ENCODE results near the gene TCF23. TPM values are rescaled to one million over a fixed set of nuclear protein-coding genes. Genes with fewer than 3 reads are reported as not detected.
"Not testable (repeated sequence)": the region's sequence is repeated elsewhere in the genome, so short reads cannot be mapped to it uniquely, and the experiment has no call there.

Gene TCF23
- total RNA-seq, 1 experiment from 2014 or later, result not detected

DNA sequence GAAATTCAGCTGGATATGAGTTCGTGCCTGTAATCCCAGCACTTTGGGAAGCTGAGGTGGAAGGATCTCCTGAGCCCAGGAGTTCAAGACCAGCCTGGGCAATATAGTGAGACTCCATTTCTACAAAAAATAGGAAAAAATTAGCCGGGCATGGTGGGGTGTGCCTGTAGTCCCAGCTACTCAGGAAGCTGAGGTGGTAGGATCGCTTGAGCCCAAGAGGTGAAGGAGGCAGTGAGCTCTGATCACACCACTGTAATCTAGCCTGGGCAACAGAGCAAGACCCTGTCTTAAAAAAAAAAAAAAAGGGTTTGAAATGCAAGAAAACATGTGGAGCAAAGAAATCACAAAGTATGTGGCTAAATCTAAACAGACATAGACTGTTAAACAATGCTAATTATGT lies 39.7 kb upstream of the TCF23 start:
- no peak overlapping the region for H2AFZ ChIP-seq (ENCODE audit: low read length)
- BruUV-seq (replicated peaks), result no TSS peak
- H3K9me2 ChIP-seq (replicated peaks; ENCODE audit: low read length), result no peaks in the 10 kb centered on the region
- H3K4me3 ChIP-seq (ENCODE audit: low read length), result no peak overlapping the region
- ATAC-seq (no peak), DNase-seq (no peak)
- POLR2A ChIA-PET (ENCODE audit: unreplicated experiment), result no interaction called here
- no peak overlapping the region for H3K9ac ChIP-seq (ENCODE audit: low read length)
- no peaks in the 10 kb centered on the region for H3K27me3 ChIP-seq (ENCODE audit: low read length)
- TF ChIP-seq, protein P1, sequence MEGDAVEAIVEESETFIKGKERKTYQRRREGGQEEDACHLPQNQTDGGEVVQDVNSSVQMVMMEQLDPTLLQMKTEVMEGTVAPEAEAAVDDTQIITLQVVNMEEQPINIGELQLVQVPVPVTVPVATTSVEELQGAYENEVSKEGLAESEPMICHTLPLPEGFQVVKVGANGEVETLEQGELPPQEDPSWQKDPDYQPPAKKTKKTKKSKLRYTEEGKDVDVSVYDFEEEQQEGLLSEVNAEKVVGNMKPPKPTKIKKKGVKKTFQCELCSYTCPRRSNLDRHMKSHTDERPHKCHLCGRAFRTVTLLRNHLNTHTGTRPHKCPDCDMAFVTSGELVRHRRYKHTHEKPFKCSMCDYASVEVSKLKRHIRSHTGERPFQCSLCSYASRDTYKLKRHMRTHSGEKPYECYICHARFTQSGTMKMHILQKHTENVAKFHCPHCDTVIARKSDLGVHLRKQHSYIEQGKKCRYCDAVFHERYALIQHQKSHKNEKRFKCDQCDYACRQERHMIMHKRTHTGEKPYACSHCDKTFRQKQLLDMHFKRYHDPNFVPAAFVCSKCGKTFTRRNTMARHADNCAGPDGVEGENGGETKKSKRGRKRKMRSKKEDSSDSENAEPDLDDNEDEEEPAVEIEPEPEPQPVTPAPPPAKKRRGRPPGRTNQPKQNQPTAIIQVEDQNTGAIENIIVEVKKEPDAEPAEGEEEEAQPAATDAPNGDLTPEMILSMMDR (conservative IDR thresholded peaks at IDR 0.05; ENCODE audit: low read depth, low read length), result no peak
- no peak for TF ChIP-seq EZH2 (IDR thresholded peaks at IDR 0.05; ENCODE audit: low read length, unreplicated experiment)
- no peaks in the 10 kb centered on the region for H3K79me2 ChIP-seq (ENCODE audit: low read length)
- H3K4me2 ChIP-seq (ENCODE audit: low read length), result no peak overlapping the region
- intact Hi-C loops (cut with micrococcal nuclease), result no loop called here
- no peaks in the 10 kb centered on the region for H3K9me3 ChIP-seq (ENCODE audit: low read length)
- CTCF ChIA-PET, result no interaction called here
- H3F3A ChIP-seq (ENCODE audit: low read length, unreplicated experiment), result no peaks in the 10 kb centered on the region
- H3K4me1 ChIP-seq (ENCODE audit: insufficient read depth, low read length), result no peaks in the 10 kb centered on the region
- no peaks in the 10 kb centered on the region for H3K36me3 ChIP-seq (ENCODE audit: low read depth, low read length)
- no peak overlapping the region for H3K27ac ChIP-seq (ENCODE audit: low read length)
- H4K20me1 ChIP-seq (ENCODE audit: low read length), result no peaks in the 10 kb centered on the region

DNA sequence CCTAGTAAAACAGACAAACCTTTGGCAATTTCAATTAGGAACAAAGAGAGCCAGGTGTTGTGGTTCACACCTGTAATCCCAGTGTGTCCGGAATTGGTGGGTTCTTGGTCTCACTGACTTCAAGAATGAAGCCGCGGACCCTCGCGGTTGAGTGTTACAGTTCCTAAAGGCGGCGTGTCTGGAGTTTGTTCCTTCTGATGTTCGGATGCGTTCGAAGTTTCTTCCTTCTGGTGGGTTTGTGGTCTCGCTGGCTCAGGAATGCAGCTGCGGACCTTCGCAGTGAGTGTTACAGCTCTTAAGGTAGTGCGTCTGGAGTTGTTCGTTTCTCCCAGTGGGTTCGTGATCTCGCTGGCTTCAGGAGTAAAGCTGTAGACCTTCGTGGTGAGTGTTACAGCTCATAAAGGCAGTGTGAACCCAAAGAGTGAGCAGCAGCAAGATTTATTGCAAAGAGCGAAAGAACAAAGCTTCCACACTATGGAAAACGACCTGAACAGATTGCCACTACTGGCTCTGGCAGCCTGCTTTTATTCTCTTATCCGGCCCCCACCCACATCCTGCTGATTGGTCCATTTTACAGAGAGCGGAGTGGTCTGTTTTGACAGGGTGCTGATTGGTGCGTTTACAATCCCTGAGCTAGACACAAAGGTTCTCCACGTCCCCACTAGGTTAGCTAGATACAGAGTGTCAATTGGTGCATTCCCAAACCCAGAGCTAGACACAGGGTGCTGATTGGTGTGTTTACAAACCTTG lies 38.0 kb upstream of the TCF23 start:
- H2AFZ ChIP-seq (ENCODE audit: low read length); POLR2A ChIA-PET (ENCODE audit: unreplicated experiment); H3K36me3 ChIP-seq (ENCODE audit: low read depth, low read length); H3K27ac ChIP-seq (ENCODE audit: low read length); H3K27me3 ChIP-seq (ENCODE audit: low read length); ATAC-seq; H3K4me1 ChIP-seq (ENCODE audit: insufficient read depth, low read length); H3K9ac ChIP-seq (ENCODE audit: low read length); H3K4me2 ChIP-seq (ENCODE audit: low read length); H3K79me2 ChIP-seq (ENCODE audit: low read length); H3K4me3 ChIP-seq (ENCODE audit: low read length); CTCF ChIA-PET; H3K9me2 ChIP-seq (replicated peaks; ENCODE audit: low read length); H3F3A ChIP-seq (ENCODE audit: low read length, unreplicated experiment); H3K9me3 ChIP-seq (ENCODE audit: low read length); H4K20me1 ChIP-seq (ENCODE audit: low read length); DNase-seq; BruUV-seq (replicated peaks); intact Hi-C loops (cut with micrococcal nuclease): not testable (repeated sequence)

DNA sequence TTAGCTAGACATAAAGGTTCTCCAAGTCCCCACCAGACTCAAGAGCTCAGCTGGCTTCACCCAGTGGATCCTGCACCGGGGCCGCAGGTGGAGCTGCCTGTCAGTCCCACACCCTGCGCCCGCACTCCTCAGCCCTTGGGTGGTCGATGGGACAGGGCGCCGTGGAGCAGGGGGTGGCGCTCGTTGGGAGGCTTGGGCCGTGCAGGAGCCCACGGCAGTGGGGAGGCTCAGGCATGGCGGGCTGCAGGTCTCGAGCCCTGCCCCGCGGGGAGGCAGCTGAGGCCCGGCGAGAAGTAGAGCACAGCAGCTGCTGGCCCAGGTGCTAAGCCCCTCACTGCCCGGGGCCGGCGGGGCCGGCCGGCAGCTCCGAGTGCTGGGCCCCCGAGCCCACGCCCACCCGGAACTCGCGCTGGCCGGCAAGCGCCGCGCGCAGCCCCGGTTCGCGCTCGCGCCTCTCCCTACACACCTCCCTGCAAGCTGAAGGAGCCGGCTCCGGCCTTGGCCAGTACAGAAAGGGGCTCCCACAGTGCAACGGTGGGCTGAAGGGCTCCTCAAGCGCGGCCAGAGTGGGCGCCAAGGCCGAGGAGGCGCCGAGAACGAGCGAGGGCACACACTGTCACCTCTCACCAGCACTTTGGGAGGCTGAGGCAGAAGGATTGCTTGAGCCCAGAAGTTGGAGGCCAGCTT lies 37.3 kb upstream of the TCF23 start:
- H2AFZ ChIP-seq (ENCODE audit: low read length); H3K9me3 ChIP-seq (ENCODE audit: low read length); H3K4me1 ChIP-seq (ENCODE audit: insufficient read depth, low read length); CTCF ChIA-PET; H4K20me1 ChIP-seq (ENCODE audit: low read length); H3K27me3 ChIP-seq (ENCODE audit: low read length); H3K27ac ChIP-seq (ENCODE audit: low read length); H3K36me3 ChIP-seq (ENCODE audit: low read depth, low read length); DNase-seq; H3F3A ChIP-seq (ENCODE audit: low read length, unreplicated experiment); ATAC-seq; BruUV-seq (replicated peaks); H3K4me3 ChIP-seq (ENCODE audit: low read length); H3K4me2 ChIP-seq (ENCODE audit: low read length); H3K9ac ChIP-seq (ENCODE audit: low read length); POLR2A ChIA-PET (ENCODE audit: unreplicated experiment); intact Hi-C loops (cut with micrococcal nuclease); H3K79me2 ChIP-seq (ENCODE audit: low read length); H3K9me2 ChIP-seq (replicated peaks; ENCODE audit: low read length): not testable (repeated sequence)

DNA sequence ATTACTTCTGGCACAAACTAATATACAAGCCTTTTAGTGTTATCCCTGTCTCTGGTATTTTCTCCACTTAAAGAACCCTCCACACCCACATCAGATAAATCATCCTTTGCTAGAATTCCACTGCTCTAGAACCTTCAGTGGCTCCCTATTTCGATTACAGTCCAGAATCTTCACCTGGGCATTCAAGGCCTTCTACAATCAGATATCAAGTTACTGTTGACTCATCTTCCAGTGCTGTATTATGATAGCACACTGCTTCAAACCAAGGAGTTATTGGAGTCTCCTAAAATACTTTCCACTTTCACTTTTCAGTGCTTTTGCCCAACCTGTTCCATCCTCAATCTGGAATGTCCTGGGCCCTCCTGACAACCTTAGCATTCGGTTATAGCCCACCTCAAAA lies 33.3 kb upstream of the TCF23 start:
- ATAC-seq (no peak), DNase-seq (peak; percentile 26)
- POLR2A ChIA-PET (ENCODE audit: unreplicated experiment), result interaction anchor here (0.6 kb wide), 1 partner anchor 132 kb away, joined by 3 read pairs; no protein-coding TSS in a partner anchor
- no TSS peak for BruUV-seq (replicated peaks)
- H3K9ac ChIP-seq (ENCODE audit: low read length), result no peak overlapping the region
- CTCF ChIA-PET, result no interaction called here
- no peak overlapping the region for H3K4me3 ChIP-seq (ENCODE audit: low read length)
- intact Hi-C loops (cut with micrococcal nuclease), result no loop called here
- no peaks in the 10 kb centered on the region for H3K9me2 ChIP-seq (replicated peaks; ENCODE audit: low read length)
- H3K36me3 ChIP-seq (ENCODE audit: low read depth, low read length), result no peaks in the 10 kb centered on the region
- no peak overlapping the region for H3K27ac ChIP-seq (ENCODE audit: low read length)
- no peak overlapping the region for H2AFZ ChIP-seq (ENCODE audit: low read length)
- no peaks in the 10 kb centered on the region for H3K4me1 ChIP-seq (ENCODE audit: insufficient read depth, low read length)
- H4K20me1 ChIP-seq (ENCODE audit: low read length), result no peaks in the 10 kb centered on the region
- H3K27me3 ChIP-seq (ENCODE audit: low read length), result no peaks in the 10 kb centered on the region
- H3K79me2 ChIP-seq (ENCODE audit: low read length), result no peaks in the 10 kb centered on the region
- TF ChIP-seq, protein P1 (conservative IDR thresholded peaks at IDR 0.05; ENCODE audit: low read depth, low read length), result no peak
- no peak for TF ChIP-seq EZH2 (IDR thresholded peaks at IDR 0.05; ENCODE audit: low read length, unreplicated experiment)
- TF ChIP-seq EZH2phosphoT487 (IDR thresholded peaks at IDR 0.05; ENCODE audit: borderline replicate concordance, low read length), result no peak
- H3F3A ChIP-seq (ENCODE audit: low read length, unreplicated experiment), result no peaks in the 10 kb centered on the region
- no peak overlapping the region for H3K4me2 ChIP-seq (ENCODE audit: low read length)
- H3K9me3 ChIP-seq (ENCODE audit: low read length), result no peaks in the 10 kb centered on the region

Measured in PC-3 (cell line).